Stimulated activated CD4-positive, alpha-beta T cell treated with anti-CD3 and anti-CD28 coated beads, Interleukin-1b, Interleukin-23, amount 100 ng/mL, for 48 hours (primary cell): Measurements from ENCODE around the gene TRMT112.

Experiments used
- DNase-seq: peaks from one replicate; pipeline ENCODE4 v3.0.0-alpha.2; 2020

Gene TRMT112

DNA sequence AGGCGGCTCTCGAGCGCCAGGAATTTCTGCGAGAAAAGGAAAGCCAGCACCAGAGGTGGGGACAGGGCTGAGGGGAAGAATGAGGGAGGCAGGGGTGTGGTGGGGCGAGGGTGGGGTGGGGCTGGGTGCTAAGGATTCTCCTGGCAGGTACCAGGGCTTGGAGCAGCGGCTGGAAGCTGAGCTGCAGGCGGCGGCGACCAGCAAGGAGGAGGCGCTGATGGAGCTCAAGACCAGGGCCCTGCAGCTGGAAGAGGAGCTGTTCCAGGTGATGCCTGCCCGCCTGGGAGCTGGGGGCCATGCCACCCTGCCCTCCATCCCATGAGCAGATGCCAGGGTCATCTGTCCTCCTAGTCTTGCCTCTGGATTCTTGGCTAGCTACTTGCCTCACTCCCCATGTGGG lies 32.0 kb upstream of the TRMT112 start:
- DNase-seq = no peak

DNA sequence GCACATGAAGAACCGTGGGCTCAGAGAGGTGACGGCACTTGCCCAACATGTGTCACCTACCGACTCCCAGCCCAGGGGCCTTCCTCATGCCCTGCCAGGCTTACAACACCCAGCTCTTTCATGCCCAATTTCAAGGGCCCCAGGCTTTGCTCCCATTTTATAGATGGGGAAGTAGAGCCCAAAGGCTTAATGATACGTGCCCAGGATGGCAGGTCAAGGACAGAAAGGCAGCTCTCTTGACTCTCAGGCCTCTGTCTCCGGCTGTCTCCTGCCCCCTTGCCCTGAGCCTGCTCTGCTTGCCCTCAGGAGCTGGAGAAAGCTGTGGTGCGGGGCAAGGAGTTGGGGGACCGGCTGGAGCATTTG lies 31.6 kb upstream of the TRMT112 start:
- DNase-seq = no peak

DNA sequence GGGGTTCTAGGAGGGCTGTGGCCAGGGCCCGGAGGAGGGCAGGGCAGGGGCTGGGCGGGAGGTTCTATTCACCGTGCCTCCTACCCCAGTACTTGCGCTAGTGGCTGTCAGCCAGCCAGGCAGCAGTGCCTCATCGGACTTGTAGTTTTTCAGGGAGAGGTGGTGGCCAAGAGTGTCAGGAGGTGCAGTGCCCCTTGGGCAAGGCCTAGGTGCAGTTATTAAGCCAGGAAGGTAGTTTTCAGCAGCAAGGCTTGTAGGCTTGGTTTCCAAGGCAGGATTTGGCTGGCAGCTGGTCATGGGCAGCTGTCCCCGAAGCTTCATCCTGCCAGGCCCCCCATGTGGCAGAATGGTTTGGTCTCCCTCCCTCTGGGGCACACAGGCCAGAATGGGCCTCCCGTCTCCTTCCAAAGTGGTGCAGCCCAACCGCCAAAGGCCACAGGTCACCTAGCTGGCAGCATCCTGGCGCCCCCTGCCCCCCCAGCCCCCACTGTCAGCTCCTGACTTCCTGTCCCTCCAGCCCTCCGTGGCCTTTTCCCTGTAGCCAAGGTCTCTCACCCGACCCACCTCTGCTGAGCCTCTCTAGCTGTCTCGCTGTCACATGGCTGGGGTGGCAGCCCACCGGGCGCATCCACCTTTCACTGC lies 31.1 kb upstream of the TRMT112 start:
- DNase-seq = no peak

DNA sequence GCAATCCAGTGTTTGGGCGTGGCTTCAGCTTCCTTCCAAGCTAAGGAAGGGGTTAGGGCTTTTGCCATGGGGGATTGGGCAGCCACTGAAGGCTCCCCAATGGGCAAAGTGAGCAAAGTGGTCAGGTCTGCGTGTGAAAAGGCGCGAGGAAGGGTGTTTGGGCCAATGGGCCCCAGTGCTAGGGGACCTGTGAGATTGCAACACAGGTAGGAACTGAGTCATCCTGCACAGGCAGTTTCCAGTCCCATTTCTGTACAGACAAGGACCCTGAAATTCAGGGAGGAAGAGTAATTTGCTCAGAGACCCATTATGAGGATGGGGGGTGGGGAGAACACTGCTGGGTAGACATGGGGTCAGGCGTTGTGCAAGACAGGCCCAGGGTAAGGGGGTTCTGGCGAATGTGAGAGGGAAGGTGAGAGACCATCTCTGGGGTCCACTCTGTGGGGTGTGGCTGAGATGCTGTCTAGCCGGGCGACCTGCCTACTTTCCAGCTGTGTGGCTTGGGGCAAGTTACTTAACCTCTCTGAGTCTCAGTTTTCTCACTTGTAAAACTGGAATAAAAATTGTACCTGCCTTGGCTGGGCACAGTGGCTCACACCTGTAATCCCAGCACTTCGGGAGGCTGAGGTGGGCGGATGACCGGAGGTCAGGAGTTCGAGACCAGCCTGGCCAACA lies 30.0 kb upstream of the TRMT112 start:
- DNase-seq = no peak

DNA sequence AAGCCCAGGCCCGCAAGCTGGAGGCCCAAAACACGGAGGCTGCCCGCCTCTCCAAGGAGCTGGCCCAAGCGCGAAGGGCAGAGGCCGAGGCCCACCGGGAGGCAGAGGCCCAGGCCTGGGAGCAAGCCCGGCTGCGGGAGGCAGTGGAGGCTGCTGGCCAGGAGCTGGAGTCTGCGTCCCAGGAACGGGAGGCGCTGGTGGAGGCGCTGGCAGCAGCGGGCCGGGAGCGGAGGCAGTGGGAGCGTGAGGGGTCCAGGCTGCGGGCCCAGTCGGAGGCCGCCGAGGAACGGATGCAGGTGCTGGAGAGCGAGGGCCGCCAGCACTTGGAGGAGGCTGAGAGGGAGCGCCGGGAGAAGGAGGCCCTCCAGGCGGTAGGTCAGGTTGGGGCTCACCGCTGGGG lies 27.4 kb upstream of the TRMT112 start:
- no peak for DNase-seq

DNA sequence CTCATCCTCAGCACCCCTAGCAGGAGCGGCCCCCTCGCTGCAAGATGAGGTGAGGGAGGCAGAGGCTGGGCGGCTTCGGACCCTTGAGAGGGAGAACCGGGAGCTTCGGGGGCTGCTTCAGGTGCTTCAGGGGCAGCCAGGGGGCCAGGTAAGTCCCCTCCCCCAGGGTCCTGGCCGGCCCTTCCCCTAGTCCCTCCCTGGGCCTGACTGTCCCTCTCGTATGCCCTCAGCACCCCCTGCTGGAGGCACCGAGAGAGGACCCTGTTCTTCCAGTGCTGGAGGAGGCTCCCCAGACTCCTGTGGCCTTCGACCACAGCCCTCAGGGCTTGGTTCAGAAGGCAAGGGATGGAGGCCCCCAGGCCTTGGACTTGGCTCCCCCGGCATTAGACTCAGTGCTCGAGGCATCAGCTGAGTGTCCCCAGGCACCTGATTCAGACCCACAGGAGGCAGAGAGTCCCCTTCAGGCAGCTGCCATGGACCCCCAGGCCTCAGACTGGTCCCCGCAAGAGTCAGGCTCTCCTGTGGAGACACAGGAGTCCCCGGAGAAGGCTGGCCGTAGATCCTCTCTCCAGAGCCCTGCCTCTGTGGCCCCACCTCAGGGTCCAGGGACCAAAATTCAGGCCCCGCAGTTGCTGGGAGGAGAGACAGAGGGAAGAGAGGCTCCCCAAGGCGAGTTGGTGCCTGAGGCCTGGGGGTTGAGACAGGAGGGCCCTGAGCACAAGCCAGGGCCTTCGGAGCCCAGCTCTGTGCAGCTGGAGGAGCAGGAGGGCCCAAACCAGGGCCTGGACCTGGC lies 26.6 kb upstream of the TRMT112 start:
- no peak for DNase-seq

DNA sequence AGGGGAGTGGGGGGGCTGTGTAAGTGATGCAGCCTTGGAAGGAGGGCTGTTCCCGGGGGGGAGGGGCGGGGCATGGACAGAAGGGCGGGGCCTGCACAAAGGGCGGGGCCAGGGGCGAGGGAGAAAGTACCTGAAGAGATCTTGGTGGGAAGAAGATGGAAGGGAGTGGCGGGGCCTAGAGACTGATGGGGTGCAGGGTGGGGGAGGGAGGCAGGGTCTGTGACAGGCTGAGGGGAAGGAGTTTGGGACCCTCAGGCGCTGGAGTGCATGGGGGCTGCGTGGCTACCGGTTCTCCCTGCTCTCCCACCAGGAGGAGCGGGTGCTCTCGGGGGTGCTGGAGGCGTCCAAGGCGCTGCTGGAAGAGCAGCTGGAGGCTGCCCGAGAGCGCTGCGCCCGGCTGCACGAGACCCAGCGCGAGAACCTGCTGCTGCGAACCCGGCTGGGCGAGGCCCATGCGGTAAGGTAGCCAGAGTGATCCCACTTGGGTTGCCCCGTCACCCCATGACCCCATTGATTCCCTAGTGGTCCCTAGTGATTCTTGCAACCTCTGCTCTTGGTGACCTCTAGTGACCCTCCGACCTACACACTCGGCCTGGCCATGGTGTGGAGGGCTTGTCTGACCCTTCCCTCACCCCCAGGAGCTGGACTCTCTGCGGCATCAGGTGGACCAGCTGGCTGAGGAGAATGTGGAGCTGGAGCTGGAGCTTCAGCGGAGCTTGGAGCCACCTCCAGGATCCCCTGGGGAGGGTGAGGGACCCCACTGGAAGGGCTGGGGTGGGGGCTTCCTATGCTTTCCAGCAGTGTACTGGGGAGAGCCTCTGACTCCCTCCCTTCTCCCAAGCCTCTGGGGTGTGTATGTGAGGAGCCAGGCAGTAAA lies 25.7 kb upstream of the TRMT112 start:
- no peak for DNase-seq

DNA sequence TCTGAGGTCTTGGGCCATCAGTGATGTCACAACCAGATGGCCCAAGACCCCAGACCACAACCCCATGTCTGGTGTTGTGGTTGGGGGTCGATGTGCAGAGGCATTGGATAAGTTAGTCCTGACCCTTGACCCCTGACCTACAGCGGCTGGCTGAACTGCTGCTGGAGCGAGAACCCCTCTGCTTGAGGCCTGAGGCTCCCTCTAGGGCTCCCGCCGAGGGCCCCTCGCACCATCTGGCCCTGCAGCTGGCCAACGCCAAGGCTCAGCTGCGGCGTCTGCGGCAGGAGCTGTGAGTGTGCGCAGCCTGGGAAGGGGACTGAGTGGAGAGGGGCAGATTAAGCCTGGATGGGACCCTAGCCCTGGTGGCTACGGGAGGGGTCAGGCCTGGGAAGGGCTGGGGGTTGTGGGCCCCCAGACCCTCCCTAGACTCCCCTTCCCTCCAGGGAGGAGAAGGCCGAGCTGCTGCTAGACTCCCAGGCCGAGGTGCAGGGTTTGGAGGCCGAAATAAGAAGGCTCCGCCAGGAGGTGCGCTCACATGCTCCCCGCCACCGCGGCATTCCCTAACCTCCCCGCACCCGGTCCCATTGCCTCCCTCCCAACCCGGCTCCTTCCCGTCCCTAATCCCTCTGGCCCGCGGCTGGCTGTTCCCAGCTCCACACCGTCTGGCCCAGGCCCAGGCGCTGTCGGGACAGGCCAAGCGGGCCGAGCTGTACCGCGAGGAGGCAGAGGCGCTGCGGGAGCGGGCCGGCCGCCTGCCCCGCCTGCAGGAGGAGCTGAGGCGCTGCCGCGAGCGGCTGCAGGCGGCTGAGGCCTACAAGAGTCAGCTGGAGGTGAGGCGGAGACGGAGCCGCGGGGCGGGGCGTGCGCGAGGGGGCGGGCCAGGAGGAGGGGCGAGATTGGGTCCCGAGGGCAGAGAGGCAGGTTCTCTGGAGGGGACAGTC lies 24.8 kb upstream of the TRMT112 start:
- DNase-seq = peak; percentile 93

DNA sequence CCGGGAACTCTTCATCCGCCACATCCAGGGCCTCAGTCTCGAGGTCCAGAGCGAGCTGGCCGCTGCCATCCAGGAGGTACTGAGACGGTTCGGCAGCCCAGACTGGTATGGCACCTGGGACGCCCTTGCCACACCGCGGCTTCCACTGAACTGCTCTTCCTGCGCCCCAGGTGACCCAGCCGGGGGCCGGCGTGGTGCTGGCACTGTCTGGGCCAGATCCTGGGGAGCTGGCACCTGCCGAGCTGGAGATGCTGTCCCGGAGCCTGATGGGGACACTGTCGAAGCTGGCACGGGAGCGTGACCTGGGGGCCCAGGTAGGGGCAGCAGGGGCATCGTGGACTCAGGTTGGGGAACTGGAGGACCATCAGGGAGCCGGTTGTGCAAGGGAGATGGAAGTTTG lies 24.1 kb upstream of the TRMT112 start:
- no peak for DNase-seq

DNA sequence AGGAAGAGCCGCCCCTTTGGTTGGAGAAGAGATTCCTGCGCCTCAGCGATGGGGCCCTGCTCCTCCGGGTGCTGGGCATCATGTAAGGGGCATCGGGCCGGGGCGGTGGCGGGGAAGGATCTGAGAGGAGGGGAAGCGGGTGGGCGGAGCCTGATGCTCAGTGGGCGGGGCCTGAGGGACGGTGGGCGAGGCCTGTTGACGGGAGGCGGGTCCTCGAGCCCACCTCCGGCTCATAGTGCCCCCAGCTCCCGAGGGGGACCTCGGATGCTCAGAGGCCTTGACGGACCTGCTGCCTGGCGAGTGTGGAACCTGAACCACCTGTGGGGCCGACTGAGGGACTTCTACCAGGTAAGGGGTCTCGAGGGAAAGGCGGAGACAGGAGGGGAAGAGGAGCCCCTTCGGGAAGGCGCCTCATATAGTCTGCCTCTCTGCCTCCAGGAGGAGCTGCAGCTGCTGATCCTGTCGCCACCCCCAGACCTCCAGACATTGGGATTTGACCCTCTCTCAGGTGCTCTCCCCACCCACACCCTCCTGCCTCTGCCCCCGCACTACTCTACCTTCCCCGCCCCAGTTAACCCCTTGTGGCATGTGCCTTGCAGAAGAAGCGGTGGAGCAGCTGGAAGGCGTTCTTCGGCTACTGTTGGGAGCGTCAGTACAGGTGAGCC lies 23.4 kb upstream of the TRMT112 start:
- peak; percentile 81 for DNase-seq

DNA sequence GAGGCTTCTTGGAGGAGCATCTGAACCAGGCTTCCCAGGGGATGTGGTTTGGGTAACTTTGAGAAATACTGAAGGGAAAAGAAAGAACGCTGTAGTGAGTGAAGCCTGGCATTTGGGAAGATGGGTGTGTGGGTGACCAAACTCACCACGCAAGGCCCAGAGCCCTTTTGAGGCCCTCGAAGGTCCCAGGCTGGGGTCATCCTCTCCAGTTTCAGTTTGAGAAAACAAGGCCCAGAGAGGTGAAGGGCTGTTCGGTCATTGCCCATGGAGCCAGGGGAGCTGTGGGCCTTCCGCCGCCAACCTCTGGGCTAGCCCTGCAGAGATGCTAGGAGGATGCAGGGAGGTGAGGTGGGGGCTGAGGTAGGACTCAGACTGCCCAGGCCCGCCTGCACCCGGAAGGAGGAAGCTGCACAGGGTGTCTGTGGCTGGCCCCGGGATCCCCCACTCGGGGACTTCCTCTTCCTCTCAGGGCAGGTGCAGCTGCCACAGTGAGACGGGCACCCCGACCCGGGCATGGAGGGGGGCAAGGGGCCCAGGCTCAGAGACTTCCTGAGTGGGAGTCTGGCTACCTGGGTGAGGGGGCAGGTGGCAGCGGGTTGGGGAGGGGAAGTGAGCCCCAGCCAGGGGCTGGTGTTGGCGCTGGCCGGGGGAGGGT lies 22.5 kb upstream of the TRMT112 start, which contains the start of gene CCDC88B:
TSS of gene CCDC88B (plus strand) at position 451 of the 655 bp plus-strand sequence. CDS start at position 514, 63 bp downstream.
- DNase-seq = peak; percentile 85

DNA sequence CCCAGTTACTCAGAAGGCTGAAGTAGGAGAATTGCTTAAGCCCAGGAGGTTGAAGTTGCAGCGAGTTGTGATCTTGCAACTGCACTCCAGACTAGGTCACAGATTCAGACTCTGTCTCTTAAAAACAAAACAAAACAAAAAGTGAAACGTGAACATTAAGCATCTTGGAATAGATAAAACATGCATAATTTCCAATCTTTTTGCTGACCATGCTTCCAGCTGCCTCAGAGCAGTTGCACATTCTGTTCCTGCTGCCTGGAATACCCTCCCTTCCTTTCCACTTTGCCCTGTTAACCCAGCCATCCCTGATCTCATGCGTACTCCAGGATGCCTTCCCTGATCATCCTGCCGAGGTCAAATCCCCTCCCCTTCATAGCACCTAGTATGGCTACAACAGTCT lies 21.9 kb upstream of the TRMT112 start:
- no peak for DNase-seq

DNA sequence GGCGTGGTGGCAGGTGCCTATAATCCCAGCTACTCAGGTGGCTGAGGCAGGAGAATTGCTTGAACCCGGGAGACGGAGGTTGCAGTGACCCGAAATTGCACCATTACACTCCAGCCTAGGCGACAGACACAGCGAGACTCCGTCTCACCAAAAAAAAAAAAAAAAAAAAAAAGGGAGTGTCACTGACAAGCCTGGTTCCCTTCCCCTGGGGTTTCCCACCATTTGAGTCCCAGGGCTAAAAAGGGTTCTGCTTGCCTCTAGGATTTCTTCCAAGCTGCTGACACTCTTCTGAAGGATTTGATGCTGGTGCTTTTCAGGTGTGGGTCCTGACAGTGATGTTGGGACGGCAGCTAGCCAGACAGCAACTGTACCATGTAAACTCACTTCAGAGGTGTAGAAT lies 21.4 kb upstream of the TRMT112 start:
- DNase-seq = no peak

DNA sequence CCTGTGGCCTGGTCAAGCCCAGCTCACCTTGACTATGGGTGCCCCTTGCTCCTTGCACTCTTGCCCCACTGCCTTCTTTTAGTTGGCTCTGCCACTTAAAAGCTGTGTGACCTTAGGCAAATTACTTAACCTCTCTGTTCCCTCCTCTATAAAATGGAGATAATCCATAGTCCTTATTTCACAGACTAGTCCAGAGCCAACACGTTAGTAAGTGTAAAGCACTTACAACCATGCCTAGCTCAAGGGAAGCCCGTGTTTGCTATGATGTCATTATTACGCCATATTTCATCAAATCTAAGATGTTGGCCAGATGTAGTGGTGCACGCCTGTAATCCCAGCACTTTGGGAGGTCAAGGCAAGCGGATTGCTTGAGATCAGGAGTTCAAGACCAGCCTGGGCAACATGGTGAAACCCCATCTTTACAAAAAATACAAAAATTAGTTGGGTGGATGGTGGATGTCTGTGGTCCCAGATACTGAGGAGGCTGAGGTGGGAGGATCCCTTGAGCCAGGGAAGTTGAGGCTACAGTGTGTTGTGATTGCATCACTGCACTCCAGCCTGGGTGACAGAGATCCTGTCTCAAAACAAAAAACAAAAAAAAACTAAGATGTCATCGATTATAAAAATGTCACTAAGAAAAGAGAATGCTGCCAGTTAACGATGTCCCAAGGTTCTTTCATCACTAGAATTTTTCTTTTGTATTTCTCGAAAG lies 20.3 kb upstream of the TRMT112 start:
- DNase-seq = no peak

DNA sequence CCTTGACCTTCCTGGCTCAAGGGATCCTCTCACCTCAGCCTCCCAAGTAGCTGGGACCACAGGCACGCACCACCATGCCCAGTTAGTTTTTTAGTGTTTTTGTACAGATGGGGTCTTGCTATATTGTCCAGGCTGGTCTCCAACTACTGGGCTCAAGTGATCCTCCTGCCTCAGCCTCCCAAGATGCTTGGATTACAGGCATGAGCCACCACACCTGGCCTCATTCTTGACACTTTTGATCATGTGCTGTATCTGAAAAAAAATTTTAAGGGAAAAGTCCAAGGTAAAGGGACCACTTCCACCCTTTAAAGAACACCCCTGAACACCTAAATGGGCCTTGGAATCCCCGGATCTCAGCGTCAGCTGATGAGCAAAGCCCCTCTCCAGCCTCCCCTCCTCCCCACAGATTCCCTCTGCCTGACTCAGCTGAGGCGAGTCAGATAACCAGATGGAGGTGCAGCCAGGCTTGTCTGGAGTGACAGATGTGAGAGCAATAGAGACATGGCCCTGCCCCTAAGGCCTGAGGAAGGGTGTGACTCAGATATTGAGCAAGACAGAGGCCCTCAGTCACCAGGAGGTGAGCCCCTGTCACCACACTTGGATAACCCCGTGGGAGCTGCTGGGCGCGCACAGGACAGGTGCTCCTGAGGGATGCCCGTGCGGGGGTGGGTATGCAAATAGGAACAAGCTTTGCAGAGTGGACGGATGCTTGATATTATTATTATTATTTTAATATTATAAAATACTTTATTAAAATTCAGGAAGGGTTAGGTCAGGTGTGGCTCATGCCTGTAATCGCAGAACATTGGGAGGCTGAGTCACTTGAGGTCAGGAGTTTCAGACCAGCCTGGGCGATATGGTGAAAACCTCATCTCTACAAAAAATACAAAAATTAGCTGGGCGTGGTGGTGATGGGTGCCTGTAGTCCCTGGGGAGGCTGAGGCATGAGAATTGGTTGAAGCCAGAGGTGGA lies 17.7 kb upstream of the TRMT112 start:
- DNase-seq = peak; percentile 80

DNA sequence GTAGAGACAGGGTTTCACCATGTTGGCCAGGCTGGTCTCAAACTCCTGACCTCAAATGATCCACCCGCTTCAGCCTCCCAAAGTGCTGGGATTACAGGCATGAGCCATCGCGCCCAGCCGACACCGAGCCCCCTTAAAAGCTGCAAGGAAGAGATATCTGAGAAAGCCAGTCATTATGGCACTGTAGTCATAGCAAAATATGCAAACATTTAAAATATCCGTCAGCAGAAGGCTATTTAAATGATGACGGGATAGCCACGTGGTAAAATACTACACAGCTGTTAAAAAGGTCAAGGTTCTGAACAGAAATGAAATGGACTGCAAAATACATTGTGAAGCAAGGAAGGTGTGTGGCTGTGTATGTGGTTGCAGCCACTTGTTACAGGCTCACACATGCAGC lies 16.2 kb upstream of the TRMT112 start:
- DNase-seq = no peak

DNA sequence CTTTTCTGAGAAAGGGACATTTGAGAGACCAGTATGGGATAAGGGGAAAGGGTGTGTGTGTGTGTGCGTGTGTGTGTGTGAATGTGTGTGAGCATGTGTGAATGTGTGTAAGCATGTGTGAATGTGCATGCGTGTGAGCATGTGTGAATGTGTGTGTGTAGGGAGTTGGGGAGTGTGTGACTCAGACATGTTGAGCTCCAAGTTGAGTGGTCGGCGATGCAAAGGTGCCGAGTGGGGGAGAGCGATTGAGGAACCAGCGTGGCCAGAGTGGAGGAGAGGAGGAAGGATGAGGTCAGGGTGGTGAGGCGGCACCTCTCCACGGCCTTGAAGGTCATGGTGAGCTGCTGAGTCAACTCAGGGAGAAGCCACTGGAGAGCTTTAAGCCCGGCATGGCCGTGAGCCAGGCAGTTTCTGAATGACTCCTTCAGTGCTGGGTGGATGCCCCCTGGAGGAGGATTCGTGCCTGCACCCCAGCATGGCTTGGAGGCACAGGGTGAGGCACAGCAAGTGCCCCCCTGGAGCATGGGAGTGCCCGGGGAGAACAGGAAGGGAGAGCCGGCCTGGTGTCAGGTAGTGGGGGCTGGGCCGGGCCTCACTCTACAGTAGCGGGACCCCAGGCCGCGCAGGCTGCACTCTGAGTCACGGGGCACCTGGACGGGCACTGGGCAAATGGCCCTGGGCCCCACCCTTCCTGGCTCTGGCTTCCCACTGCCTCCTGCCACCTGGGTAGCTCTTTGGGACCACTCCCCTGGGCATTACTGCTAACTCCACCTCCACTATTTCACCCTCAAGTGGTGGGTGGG lies 14.4 kb upstream of the TRMT112 start:
- DNase-seq = peak; percentile 84

DNA sequence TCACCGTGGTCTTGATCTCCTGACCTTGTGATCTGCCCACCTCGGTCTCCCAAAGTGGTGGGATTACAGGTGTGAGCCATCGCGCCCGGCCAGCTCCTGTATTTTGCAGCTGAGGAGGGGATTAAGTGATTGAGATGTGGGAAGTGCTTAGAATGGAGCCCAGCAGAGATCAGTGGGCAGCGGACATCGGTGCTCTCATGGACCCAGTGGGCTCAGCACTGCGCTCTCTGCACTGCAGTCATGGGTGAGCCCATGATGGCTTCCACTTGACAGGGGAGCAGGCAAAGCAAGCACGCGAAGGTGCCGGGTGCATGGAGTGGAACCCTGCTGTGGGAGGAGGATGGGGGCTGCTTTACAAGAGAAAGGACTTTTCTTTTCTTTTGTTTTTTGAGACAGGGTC lies 13.5 kb upstream of the TRMT112 start:
- no peak for DNase-seq
